ENCODE measurements around the gene GSX1.
"Not testable (repeated sequence)": the region's sequence is repeated elsewhere in the genome, so short reads cannot be mapped to it uniquely, and the experiment has no call there.

GSX1 gene

GRCh38 chr13:27792393-27793218, at the start of gene GSX1:
Gene GSX1, plus strand, starts transcription at chr13:27792483. Its CDS starts 208 bp downstream, at chr13:27792691.
- DNase-seq (ENCODE audit: low spot score) = peak; percentile 29

GRCh38 chr13:27744801-27745200, 47.5 kb upstream of the GSX1 start:
- peak; percentile 41 for DNase-seq (ENCODE audit: low spot score)

- DNase-seq (ENCODE audit: low spot score) = no peak
Measured at GRCh38 chr13:27745301-27745700, 47.0 kb upstream of the GSX1 start.

GRCh38 chr13:27748143-27748542, 44.1 kb upstream of the GSX1 start:
- DNase-seq (ENCODE audit: low spot score) = not testable (repeated sequence)

GRCh38 chr13:27751953-27752532, 40.2 kb upstream of the GSX1 start:
- no peak for DNase-seq (ENCODE audit: low spot score)

- no peak for DNase-seq (ENCODE audit: low spot score)
Measured at GRCh38 chr13:27765650-27766049, 26.6 kb upstream of the GSX1 start.

GRCh38 chr13:27770809-27771208, 21.5 kb upstream of the GSX1 start:
- peak; percentile 24 for DNase-seq (ENCODE audit: low spot score)

GRCh38 chr13:27772651-27773425, 19.4 kb upstream of the GSX1 start:
- no peak for DNase-seq (ENCODE audit: low spot score)

GRCh38 chr13:27774169-27774568, 18.1 kb upstream of the GSX1 start:
- no peak for DNase-seq (ENCODE audit: low spot score)

GRCh38 chr13:27774651-27775050, 17.6 kb upstream of the GSX1 start:
- DNase-seq (ENCODE audit: low spot score) = peak; percentile 14

- no peak for DNase-seq (ENCODE audit: low spot score)
Measured at GRCh38 chr13:27775943-27776342, 16.3 kb upstream of the GSX1 start.

- DNase-seq (ENCODE audit: low spot score) = no peak
Measured at GRCh38 chr13:27782151-27782550, 10.1 kb upstream of the GSX1 start.

- DNase-seq (ENCODE audit: low spot score) = peak; percentile 9
Measured at GRCh38 chr13:27783111-27783510, 9.2 kb upstream of the GSX1 start.

GRCh38 chr13:27788271-27788670, 4.0 kb upstream of the GSX1 start:
- no peak for DNase-seq (ENCODE audit: low spot score)

GRCh38 chr13:27789153-27789494, 3.2 kb upstream of the GSX1 start:
- DNase-seq (ENCODE audit: low spot score) = no peak

- DNase-seq (ENCODE audit: low spot score) = no peak
Measured at GRCh38 chr13:27789495-27790303, 2.6 kb upstream of the GSX1 start.

- no peak for DNase-seq (ENCODE audit: low spot score)
Measured at GRCh38 chr13:27790523-27790922, 1.8 kb upstream of the GSX1 start.

- no peak for DNase-seq (ENCODE audit: low spot score)
Measured at GRCh38 chr13:27791146-27791900, 960 bp upstream of the GSX1 start.

- DNase-seq (ENCODE audit: low spot score) = no peak
Measured at GRCh38 chr13:27791901-27792392, 336 bp upstream of the GSX1 start.

GRCh38 chr13:27793507-27794367, 1.5 kb downstream of the GSX1 start:
- DNase-seq (ENCODE audit: low spot score) = no peak

All from pons (tissue), 1 donor.